Fibroblast of skin of abdomen (primary cell): ENCODE results near the gene LRRC74A.
"Not testable (repeated sequence)": the region's sequence is repeated elsewhere in the genome, so short reads cannot be mapped to it uniquely, and the experiment has no call there.

ENCODE experiments used
- DNase-seq: peaks from one replicate; pipeline ENCODE4 v3.0.0-alpha.2; 2013

LRRC74A gene

GRCh38 chr14:76894308-76894707 lies 68.1 kb downstream of the LRRC74A start:
- DNase-seq: no peak

- DNase-seq: not testable (repeated sequence)
These were observed 71.8 kb downstream of the LRRC74A start for GRCh38 chr14:76898006-76898405.

DNA sequence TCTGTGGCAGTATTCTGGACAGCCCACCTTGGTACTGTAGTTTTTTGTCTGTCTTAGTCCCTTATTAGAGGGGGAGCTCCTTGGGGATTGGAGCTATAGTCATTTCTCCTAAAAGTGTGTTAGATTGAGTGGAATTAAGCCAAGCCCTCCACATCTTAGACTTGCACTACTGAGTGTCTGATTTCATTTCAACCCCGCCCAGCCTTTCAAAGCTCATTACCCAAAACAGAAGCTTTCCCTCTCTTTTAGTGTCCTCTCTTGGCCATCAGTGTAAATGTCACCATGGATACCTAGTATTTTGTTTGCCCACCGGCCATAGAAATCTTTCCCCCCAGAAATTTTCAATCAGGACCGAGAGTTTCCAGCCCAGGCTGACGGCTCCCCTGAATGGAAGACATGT lies 74.5 kb downstream of the LRRC74A start:
- no peak for DNase-seq

DNA sequence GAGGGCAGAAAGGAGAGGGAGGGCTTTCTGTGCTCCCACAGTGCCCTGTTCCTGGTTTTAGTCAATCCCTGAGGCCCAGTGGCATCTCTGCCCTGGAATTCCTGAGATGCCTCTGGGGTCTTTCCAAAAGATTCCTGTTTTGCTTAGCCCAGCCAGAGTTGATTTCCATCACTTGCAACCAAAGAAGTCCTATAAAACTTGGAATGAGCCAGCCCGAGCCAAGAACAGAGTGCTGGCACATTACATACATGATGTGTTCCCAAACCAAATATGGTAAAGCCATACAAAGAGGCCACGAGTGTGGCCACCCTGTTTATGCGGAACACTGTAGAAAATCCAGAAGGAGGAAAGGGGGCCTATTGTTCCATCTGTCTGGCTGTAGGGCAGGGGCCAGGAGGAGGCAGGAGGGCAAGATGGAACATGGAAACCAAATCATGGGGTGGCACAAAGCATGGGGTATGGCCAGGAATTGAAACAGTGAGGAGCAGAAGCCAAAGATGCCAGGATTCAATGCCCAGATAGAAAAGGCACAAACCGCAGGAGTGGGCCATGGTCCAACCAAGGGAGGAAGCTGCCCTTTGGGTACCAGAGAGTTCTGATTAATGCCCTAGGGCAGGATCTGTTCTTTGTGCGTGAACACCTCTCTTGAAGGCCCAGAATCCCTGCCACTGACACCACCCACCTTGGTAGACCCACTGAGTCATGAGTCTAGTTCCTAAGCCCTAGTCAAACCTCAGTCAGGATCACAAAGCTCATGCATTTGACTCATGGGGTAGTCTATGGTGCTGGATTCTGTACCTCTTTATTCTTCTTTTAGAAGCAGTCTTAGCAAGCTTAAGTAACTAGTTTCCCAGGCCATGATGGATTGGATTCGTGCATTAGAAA lies 75.2 kb downstream of the LRRC74A start:
- DNase-seq: peak; percentile 48

DNA sequence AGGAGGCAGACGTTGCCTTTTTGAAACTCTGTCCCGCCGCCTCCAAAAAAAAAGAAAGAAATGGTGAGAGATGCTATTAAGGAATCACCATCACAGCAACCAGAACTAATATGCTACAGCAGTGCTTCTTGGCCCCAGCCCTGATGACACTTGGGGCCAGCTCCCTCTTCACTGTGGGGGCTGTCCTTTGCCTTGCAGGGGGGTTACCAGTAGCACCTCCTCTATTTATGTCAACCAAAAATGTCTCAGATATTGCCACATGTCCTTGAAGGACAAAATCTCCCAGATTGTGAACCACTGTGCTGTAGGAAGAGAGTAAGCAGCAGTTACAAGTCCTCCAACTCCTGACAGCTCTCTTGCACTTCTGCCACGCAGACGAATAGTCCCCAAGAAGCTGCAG lies 76.4 kb downstream of the LRRC74A start:
- no peak for DNase-seq

- DNase-seq: peak; percentile 81
These were observed 78.0 kb downstream of the LRRC74A start for GRCh38 chr14:76904100-76904739.

GRCh38 chr14:76904740-76905569 lies 78.7 kb downstream of the LRRC74A start:
- DNase-seq: peak; percentile 93

GRCh38 chr14:76908834-76909233 lies 82.6 kb downstream of the LRRC74A start:
- no peak for DNase-seq

DNA sequence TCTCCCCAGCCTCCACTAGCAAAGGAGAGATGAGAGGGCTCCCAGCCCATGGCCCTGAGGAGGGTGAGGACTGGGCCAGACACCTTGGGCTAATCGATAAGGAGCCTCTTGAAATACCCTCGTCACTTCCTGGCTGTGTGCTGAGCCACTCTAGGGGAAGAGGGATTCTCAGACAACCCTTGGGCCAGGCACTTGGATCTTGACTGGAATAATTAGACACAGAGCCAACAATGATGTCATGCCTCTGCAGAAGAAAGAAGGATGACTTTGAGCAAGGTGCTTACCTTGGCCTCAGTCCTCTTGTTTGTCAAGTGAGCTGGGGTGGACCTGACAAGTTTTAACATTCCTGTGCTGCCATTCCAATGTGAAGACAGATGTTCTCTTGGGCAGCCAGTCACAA lies 83.1 kb downstream of the LRRC74A start:
- no peak for DNase-seq

- no peak for DNase-seq
These were observed 84.2 kb downstream of the LRRC74A start for GRCh38 chr14:76910371-76910890.

- no peak for DNase-seq
These were observed 85.3 kb downstream of the LRRC74A start for GRCh38 chr14:76911473-76911872.

DNA sequence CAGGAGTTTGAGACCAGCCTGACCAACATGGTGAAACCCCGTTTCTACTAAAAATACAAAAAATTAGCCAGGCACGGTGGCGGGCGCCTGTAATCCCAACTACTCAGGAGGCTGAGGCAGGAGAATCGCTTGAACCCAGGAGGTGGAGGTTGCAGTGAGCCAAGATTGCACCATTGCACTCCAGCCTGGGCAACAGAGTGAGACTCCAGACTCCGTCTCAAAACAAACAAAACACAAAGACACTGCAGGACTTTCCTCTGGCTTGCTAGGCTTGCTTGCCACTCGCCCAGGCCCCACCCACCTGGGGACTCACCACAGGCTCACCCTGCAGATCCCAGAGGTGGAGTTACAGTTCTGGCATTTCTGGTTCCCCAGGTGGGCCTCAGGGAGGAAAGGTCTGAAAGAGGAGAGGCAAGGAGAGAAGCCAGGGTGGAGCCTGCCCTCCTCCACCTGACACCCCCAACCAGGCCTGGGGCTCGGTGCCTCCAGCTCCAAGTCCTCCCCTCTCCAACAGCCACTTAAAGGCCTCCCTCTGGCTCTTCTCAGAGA lies 88.4 kb downstream of the LRRC74A start:
- not testable (repeated sequence) for DNase-seq

- DNase-seq: no peak
These were observed 90.0 kb downstream of the LRRC74A start for GRCh38 chr14:76916040-76916715.

- DNase-seq: peak; percentile 77
These were observed 91.0 kb downstream of the LRRC74A start for GRCh38 chr14:76917158-76917596.

GRCh38 chr14:76917745-76918255 lies 91.6 kb downstream of the LRRC74A start:
- DNase-seq: no peak

GRCh38 chr14:76918256-76918781 lies 92.1 kb downstream of the LRRC74A start:
- peak; percentile 94 for DNase-seq

DNA sequence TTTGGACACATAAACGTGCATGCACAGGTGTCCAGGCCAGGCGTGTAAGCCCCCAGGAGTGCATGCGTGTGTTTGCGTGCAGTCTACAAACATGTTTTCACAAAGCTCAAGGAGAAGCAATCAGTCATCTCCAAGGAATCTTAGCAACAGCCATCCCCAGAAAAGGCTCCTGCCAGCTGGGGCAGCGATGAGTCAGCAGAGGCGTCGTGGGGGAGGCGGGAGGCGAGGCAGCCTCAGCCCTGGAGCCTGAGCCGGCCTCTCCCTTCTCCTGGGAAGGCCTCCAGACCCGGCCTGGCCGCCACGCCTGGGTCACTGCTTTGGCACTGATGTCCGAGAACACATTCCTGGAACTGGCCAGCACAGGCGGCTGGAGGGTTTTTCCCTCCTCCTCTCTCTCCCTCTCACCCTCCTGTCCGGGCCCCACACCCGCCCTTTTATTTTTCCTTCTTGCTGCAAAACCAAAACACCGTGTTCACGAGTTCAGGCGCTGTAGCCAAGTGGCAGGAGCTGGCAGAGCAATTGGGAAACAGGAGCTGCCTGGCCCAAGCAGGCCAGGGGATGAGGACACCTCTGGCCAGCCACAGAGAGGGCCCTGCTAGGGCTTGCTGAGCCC lies 92.7 kb downstream of the LRRC74A start:
- peak; percentile 97 for DNase-seq
